Mesenchymal stem cell (in vitro differentiated cells and primary cell): ENCODE results near the gene PKDCC.

Experiments used
- DNase-seq: peaks from one replicate; pipeline ENCODE4 v3.0.0-alpha.2; 2013
- H2AFZ ChIP-seq: one replicate; pipeline ENCODE4 v1.6.1; 2013; ENCODE audit warnings: low read depth, mild to moderate bottlenecking, control low read depth, inconsistent platforms, low read length, moderate library complexity
- H2AK5ac ChIP-seq: 2 replicates; pipeline ENCODE4 v1.6.1; 2013; ENCODE audit warnings: low read length, moderate library complexity, mild to moderate bottlenecking, inconsistent platforms; ENCODE audit not compliant: severe bottlenecking
- H2BK120ac ChIP-seq: one replicate; pipeline ENCODE4 v1.6.1; 2013; ENCODE audit warnings: low read depth, mild to moderate bottlenecking, inconsistent platforms, low read length, moderate library complexity
- H2BK12ac ChIP-seq, 2 experiments: one replicate each; pipeline ENCODE4 v1.6.1; 2013; ENCODE audit warnings: inconsistent platforms in 2 of 2, low read length in 2 of 2, mild to moderate bottlenecking in 2 of 2, moderate library complexity in 2 of 2, control low read depth in 1 of 2
- H2BK15ac ChIP-seq: one replicate; pipeline ENCODE4 v1.6.1; 2013; ENCODE audit warnings: mild to moderate bottlenecking, low read depth, inconsistent platforms; ENCODE audit not compliant: poor library complexity, severe bottlenecking
- H2BK5ac ChIP-seq: 2 replicates; pipeline ENCODE4 v1.6.1; 2013; ENCODE audit warnings: low read depth, mild to moderate bottlenecking, low read length, control low read depth, inconsistent platforms; ENCODE audit not compliant: poor library complexity, severe bottlenecking
- H3K14ac ChIP-seq, 2 experiments: one replicate each; pipeline ENCODE4 v1.6.1; 2013; ENCODE audit warnings: inconsistent platforms in 2 of 2, low read length in 2 of 2, control low read depth in 1 of 2, mild to moderate bottlenecking in 1 of 2, moderate library complexity in 1 of 2
- H3K18ac ChIP-seq, 2 experiments: one replicate each; pipeline ENCODE4 v1.6.1; 2013; ENCODE audit warnings: inconsistent platforms in 2 of 2, low read length in 2 of 2, control low read depth in 1 of 2, low read depth in 1 of 2, mild to moderate bottlenecking in 1 of 2
- H3K23ac ChIP-seq, 2 experiments: one replicate each; pipeline ENCODE4 v1.6.1; 2013; ENCODE audit warnings: inconsistent platforms in 2 of 2, low read length in 2 of 2, mild to moderate bottlenecking in 2 of 2, moderate library complexity in 2 of 2, control low read depth in 1 of 2
- H3K27ac ChIP-seq: 2 replicates; pipeline ENCODE4 v1.5.1; 2013; ENCODE audit warnings: mild to moderate bottlenecking, moderate library complexity, low read length, control low read depth, inconsistent platforms; ENCODE audit not compliant: poor library complexity, severe bottlenecking
- H3K27me3 ChIP-seq, 2 experiments: 2 replicates each; pipeline versions ENCODE4 v1.6.1 to v1.7.0; 2013; ENCODE audit warnings: low read length in 2 of 2, mild to moderate bottlenecking in 2 of 2, moderate library complexity in 2 of 2, control low read depth in 1 of 2, inconsistent platforms in 1 of 2; ENCODE audit not compliant: control insufficient read depth in 1 of 2, insufficient read depth in 1 of 2
- H3K36me3 ChIP-seq, 2 experiments: 2 replicates each; pipeline versions ENCODE4 v1.6.1 to v1.7.0; 2013; ENCODE audit warnings: low read length in 2 of 2, control low read depth in 1 of 2, inconsistent platforms in 1 of 2, low read depth in 1 of 2, mild to moderate bottlenecking in 1 of 2; ENCODE audit not compliant: insufficient read depth in 2 of 2, control insufficient read depth in 1 of 2
- H3K4ac ChIP-seq, 2 experiments: one replicate each; pipeline ENCODE4 v1.6.1; 2013; ENCODE audit warnings: inconsistent platforms in 2 of 2, low read length in 2 of 2, mild to moderate bottlenecking in 2 of 2, moderate library complexity in 2 of 2, control low read depth in 1 of 2, low read depth in 1 of 2
- H3K4me1 ChIP-seq: 2 replicates; pipeline ENCODE4 v1.6.1; 2013; ENCODE audit warnings: low read depth, low read length, control low read depth; ENCODE audit not compliant: control insufficient read depth, insufficient read depth
- H3K4me2 ChIP-seq: 2 replicates; pipeline ENCODE4 v1.6.1; 2013; ENCODE audit warnings: low read length, mild to moderate bottlenecking, inconsistent platforms; ENCODE audit not compliant: poor library complexity, severe bottlenecking
- H3K4me3 ChIP-seq, 2 experiments: 2 replicates each; pipeline versions ENCODE4 v1.5.1 to v1.7.0; 2013; ENCODE audit warnings: low read length in 2 of 2, mild to moderate bottlenecking in 2 of 2, control low read depth in 1 of 2, low read depth in 1 of 2; ENCODE audit not compliant: insufficient read depth in 1 of 2
- H3K79me1 ChIP-seq: replicated peaks from 2 replicates; pipeline ENCODE4 v1.6.1; 2013; ENCODE audit warnings: mild to moderate bottlenecking, control low read depth, low read length, inconsistent platforms; ENCODE audit not compliant: poor library complexity, severe bottlenecking
- H3K9ac ChIP-seq: 2 replicates; pipeline ENCODE4 v1.7.0; 2013; ENCODE audit warnings: mild to moderate bottlenecking, low read length, moderate library complexity
- H3K9me3 ChIP-seq: 2 replicates; pipeline ENCODE4 v1.7.0; 2013; ENCODE audit warnings: mild to moderate bottlenecking, low read length; ENCODE audit not compliant: control insufficient read depth
- H4K8ac ChIP-seq: one replicate; pipeline ENCODE4 v1.6.1; 2013; ENCODE audit warnings: inconsistent platforms, mild to moderate bottlenecking, low read length, moderate library complexity
- H4K91ac ChIP-seq: one replicate; pipeline ENCODE4 v1.6.1; 2013; ENCODE audit warnings: mild to moderate bottlenecking, low read length, inconsistent platforms
- WGBS: methylation state at CpG from one replicate; pipeline ENCODE4 v1.1.7; 2013; ENCODE audit warnings: mixed read lengths; 5-methylcytosine and 5-hydroxymethylcytosine counted together

PKDCC gene

DNA sequence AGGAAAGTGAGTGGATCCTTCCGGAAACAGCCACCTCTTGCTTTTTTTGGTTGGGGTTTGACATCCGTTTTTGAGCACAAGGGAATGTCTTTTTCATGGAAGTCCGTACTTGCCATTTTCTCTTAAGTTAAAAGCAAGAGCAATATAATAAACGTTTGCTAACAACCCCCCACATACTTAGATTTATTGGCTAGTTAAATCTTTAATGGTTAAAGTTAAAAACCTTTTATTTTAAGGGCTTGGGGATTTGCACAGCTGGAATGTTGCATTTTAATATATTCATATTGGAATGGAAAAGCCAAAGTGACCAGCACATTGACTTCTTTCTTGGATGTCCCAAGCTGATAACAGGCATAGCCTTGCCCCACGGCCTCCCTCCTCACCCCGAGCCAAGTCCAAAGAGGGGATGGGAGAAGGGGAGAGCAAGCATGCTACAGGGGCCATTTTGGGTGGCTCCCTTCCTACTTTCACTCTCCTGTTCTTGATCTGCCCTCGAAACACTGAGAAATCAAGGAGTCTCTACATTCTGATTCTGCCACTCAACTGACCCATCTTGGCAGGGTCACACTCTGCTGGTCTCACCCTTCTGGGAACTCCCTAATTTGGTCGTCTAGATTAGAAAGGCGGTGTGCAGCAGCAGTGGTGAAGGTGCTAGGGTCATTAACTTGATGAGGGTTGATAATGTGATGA, 48.1 kb upstream of the PKDCC start:
- H2BK12ac ChIP-seq: no peak overlapping the region
- no peak overlapping the region for H2BK15ac ChIP-seq
- 94% methylated on average over 7 of the region's 9 CpGs for WGBS

DNA sequence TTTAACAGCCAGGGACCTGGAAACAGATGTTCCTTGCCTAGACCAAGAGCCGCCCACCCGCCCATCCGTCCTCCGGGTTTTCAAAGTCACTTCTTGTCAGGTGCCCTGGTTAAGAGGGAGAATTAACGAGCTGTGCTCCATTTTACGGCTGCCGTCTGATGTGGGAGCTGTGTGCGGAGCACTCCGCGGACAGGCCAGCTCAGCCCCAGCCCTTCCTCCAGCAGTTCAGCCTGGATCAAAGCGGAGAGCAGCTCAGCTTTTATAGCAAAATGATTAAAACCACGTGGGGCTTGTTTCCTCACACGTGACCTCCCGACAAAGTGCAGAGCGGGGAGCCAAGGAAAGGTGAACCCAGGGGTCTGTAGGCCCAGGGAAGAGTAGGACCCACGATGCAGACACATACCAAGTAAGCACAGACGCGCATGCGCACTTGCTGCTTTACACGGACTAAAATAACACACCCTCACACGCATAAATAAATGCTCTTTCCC, 46.1 kb upstream of the PKDCC start:
- H4K91ac ChIP-seq: no peak overlapping the region
- H3K9ac ChIP-seq: no peak overlapping the region
- H2AFZ ChIP-seq: no peak overlapping the region
- no peak overlapping the region for H2AK5ac ChIP-seq
- H3K18ac ChIP-seq: peak overlapping the region in 1 of 2 experiments; percentile 3
- no peak overlapping the region for H3K4me2 ChIP-seq
- no peak overlapping the region for H2BK15ac ChIP-seq
- H3K36me3 ChIP-seq: no peaks in the 10 kb centered on the region
- no peak overlapping the region for H3K23ac ChIP-seq
- H3K9me3 ChIP-seq: peaks cover 4% of the 10 kb centered on the region
- H3K14ac ChIP-seq: no peak overlapping the region
- no peak overlapping the region for H3K27ac ChIP-seq
- no peaks in the 10 kb centered on the region for H3K4me1 ChIP-seq
- H3K27me3 ChIP-seq: peaks cover 0 to 15% of the 10 kb centered on the region in 2 experiments
- no peaks in the 10 kb centered on the region for H3K79me1 ChIP-seq
- H3K4me3 ChIP-seq: no peak overlapping the region
- H2BK12ac ChIP-seq: no peak overlapping the region
- no peak overlapping the region for H2BK120ac ChIP-seq
- 81% methylated on average over 19 of the region's 21 CpGs for WGBS
- H2BK5ac ChIP-seq: no peak overlapping the region
- no peak overlapping the region for H3K4ac ChIP-seq
- DNase-seq: no peak
- H4K8ac ChIP-seq: no peak overlapping the region

More for the DNA sequence above, 48.1 kb upstream of the PKDCC start:
- no peak overlapping the region for H3K18ac ChIP-seq
- no peak for DNase-seq
- no peaks in the 10 kb centered on the region for H3K36me3 ChIP-seq
- no peak overlapping the region for H3K27ac ChIP-seq
- no peak overlapping the region for H4K91ac ChIP-seq
- no peak overlapping the region for H2BK5ac ChIP-seq
- no peak overlapping the region for H3K4me3 ChIP-seq
- H3K79me1 ChIP-seq: no peaks in the 10 kb centered on the region
- peaks cover 4% of the 10 kb centered on the region for H3K9me3 ChIP-seq
- H4K8ac ChIP-seq: no peak overlapping the region
- no peak overlapping the region for H3K14ac ChIP-seq
- no peak overlapping the region for H3K4ac ChIP-seq
- no peak overlapping the region for H2AFZ ChIP-seq
- no peaks in the 10 kb centered on the region for H3K4me1 ChIP-seq
- H2BK120ac ChIP-seq: no peak overlapping the region
- peak overlapping the region; percentile 73 for H3K9ac ChIP-seq
- H3K23ac ChIP-seq: no peak overlapping the region
- H2AK5ac ChIP-seq: no peak overlapping the region
- H3K4me2 ChIP-seq: no peak overlapping the region
- H3K27me3 ChIP-seq: peaks cover 0 to 6% of the 10 kb centered on the region in 2 experiments

DNA sequence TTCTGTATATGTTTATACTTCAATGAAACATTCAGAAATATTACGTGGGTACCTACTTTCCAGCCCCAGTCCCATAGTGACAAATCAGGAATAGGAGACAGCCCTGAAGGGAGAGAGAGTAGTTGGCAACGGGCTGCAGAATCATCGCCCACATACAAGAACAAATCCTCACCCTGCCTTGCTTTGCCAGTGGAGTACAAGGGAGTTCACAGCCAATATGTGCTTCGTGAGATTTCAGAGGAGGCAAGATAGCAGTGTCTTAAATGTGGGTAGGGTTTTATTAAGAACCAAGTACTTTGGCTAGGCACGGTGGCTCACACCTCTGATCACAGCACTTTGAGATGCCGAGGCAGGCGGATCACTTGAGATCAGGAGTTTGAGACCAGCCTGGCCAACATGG, 40.3 kb upstream of the PKDCC start:
- Histone ChIP-seq H3K79me1 (no peaks in the 10 kb centered on the region), H3K27ac (no peak overlapping the region), H2BK15ac (no peak overlapping the region), H2BK5ac (no peak overlapping the region), H4K91ac (no peak overlapping the region), H4K8ac (no peak overlapping the region), H3K9ac (no peak overlapping the region), H2AFZ (no peak overlapping the region), H3K27me3 (peaks cover 0 to 17% of the 10 kb centered on the region in 2 experiments), H3K4me1 (peaks cover 21% of the 10 kb centered on the region), H3K14ac (no peak overlapping the region), H3K23ac (no peak overlapping the region), H2AK5ac (no peak overlapping the region), H3K18ac (no peak overlapping the region), H2BK120ac (no peak overlapping the region), H2BK12ac (no peak overlapping the region), H3K9me3 (peaks cover 4% of the 10 kb centered on the region), H3K4me3 (no peak overlapping the region), H3K4ac (no peak overlapping the region), H3K36me3 (no peaks in the 10 kb centered on the region), H3K4me2 (no peak overlapping the region)
- no peak for DNase-seq
- WGBS: 92% methylated on average over 5 of the region's 7 CpGs

DNA sequence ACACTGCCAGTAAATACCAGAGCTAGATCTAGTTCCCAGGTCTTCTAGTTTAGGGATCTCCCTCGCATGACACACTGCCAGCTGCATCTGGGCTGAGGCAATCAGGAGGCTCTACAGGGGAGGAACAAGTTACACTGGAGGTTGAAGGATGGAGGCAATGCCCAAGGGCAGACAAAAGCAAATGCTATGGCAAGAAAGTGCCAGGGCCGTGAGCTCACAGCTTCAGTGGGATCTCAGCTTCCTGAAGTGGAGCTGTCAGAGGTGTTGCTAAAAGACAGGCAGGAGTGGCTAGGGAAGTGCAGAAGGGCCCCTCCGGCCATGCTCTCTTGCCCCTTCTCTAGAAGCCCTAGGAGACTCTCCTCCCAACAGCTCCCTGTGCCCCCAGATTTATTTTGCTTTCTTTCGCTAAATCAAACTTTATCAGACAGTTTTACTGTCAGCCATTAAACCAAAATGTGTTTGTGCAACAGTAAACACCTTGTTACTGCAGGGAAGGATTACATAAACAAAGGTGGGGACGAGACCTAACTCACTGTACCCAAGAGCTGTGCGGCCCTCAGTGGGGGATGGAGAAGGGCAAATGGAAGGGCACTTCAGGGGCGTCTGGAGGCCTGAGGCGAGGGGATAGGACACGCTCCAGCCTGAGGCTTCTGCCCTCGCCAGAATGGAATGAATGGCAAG, 39.4 kb upstream of the PKDCC start:
- H4K91ac ChIP-seq: peak overlapping the region; percentile 52
- no peak overlapping the region for H3K9ac ChIP-seq
- H3K4me2 ChIP-seq: no peak overlapping the region
- peaks cover 21% of the 10 kb centered on the region for H3K4me1 ChIP-seq
- H2BK12ac ChIP-seq: peak overlapping the region in 1 of 2 experiments; percentile 39
- no peak overlapping the region for H2BK120ac ChIP-seq
- no peak overlapping the region for H3K14ac ChIP-seq
- H3K4ac ChIP-seq: peak overlapping the region in 1 of 2 experiments; percentile 47
- H2BK15ac ChIP-seq: peak overlapping the region; percentile 49
- H2AFZ ChIP-seq: no peak overlapping the region
- no peak overlapping the region for H3K27ac ChIP-seq
- no peaks in the 10 kb centered on the region for H3K79me1 ChIP-seq
- WGBS: 73% methylated on average over 10 of the region's 10 CpGs
- no peak overlapping the region for H3K4me3 ChIP-seq
- peak; percentile 50 for DNase-seq
- no peaks in the 10 kb centered on the region for H3K36me3 ChIP-seq
- H3K27me3 ChIP-seq: peaks cover 0 to 17% of the 10 kb centered on the region in 2 experiments
- no peak overlapping the region for H3K23ac ChIP-seq
- no peak overlapping the region for H2BK5ac ChIP-seq
- no peak overlapping the region for H4K8ac ChIP-seq
- H3K18ac ChIP-seq: no peak overlapping the region
- peaks cover 4% of the 10 kb centered on the region for H3K9me3 ChIP-seq
- H2AK5ac ChIP-seq: no peak overlapping the region
